Heart right ventricle (tissue), 16 donors: Measurements from ENCODE around the gene CNKSR2. TPM values are rescaled to one million over a fixed set of nuclear protein-coding genes. Genes with fewer than 3 reads are reported as not detected.

Source experiments
- ATAC-seq, 8 donors: fragments of 200-7000 bp; cut with Tn5 transposase; one replicate each; pipeline ENCODE4 v1.9.1; 2020; ENCODE audit warnings: mild to moderate bottlenecking in 8 of 8, moderate library complexity in 8 of 8, moderate number of reproducible peaks in 1 of 8
- DNase-seq, 2 donors: peaks; one replicate each; pipeline ENCODE4 v3.0.0-alpha.2; 2020
- H3K27ac ChIP-seq, 10 donors: fragments of 200-600 bp; sonication (generic) in 2 of 10; one replicate each; pipeline versions ENCODE4 v1.5.0 to v1.8.0; 2020 to 2022; ENCODE audit warnings: mild to moderate bottlenecking in 3 of 10
- H3K27me3 ChIP-seq, 7 donors: fragments of 200-600 bp; one replicate each; pipeline ENCODE4 v1.8.0; 2021 to 2022; ENCODE audit warnings: mild to moderate bottlenecking in 2 of 7
- H3K36me3 ChIP-seq, 9 donors: fragments of 200-600 bp; sonication (generic) in 1 of 9; one replicate each; pipeline versions ENCODE4 v1.5.0 to v1.8.0; 2020 to 2022; ENCODE audit warnings: mild to moderate bottlenecking in 2 of 9
- H3K4me1 ChIP-seq, 9 donors: fragments of 200-600 bp; sonication (generic) in 1 of 9; one replicate each; pipeline versions ENCODE4 v1.5.0 to v1.8.0; 2020 to 2022; ENCODE audit warnings: mild to moderate bottlenecking in 4 of 9
- H3K4me3 ChIP-seq, 10 donors: fragments of 200-600 bp; sonication (generic) in 2 of 10; one replicate each; pipeline versions ENCODE4 v1.5.0 to v1.8.0; 2020 to 2022; ENCODE audit warnings: mild to moderate bottlenecking in 7 of 10, moderate library complexity in 2 of 10
- H3K9me3 ChIP-seq, 11 donors: fragments of 200-600 bp in 10 of 11; sonication (generic) in 2 of 11; one replicate each; pipeline versions ENCODE4 v1.5.0 to v1.8.0; 2013 to 2022; ENCODE audit warnings: mild to moderate bottlenecking in 2 of 11, control low read depth in 1 of 11, moderate library complexity in 1 of 11
- CTCF ChIP-seq, 9 donors: fragments of 200-600 bp; sonication (generic) in 2 of 9; IDR thresholded peaks; one replicate each; pipeline versions ENCODE4 v1.5.0 to v1.8.0; 2021 to 2022; ENCODE audit warnings: antibody characterized with exemption in 9 of 9, mild to moderate bottlenecking in 5 of 9, moderate library complexity in 1 of 9
- WGBS, 2 donors: extraction: QIAGEN DNeasy Blood & Tissue Kit; methylation state at CpG; one replicate each; pipeline ENCODE4 v1.1.7; 2013; ENCODE audit warnings: inconsistent platforms in 1 of 2; 5-methylcytosine and 5-hydroxymethylcytosine counted together
- intact Hi-C, 10 donors: fragments of 100-400 bp; cut with DNase I; formaldehyde crosslinking; loops; one replicate each; pipeline versions ENCODE4 v1.11.1 to v1.14.2; 2022
- polyA plus RNA-seq, 2 donors: library from polyadenylated mRNA; stranded (reverse); fragments of 200-250 nt; gene quantifications; one replicate each; pipeline ENCODE4 v1.2.3, GENCODE V29; 2013
- total RNA-seq, 10 donors: library from RNA; stranded (reverse); fragmentation: NEBNext Ultra II Directional in 3 of 10; extraction: Animal tissue kit (Norgen Biotek cat#: 25700) in 3 of 10; gene quantifications; one replicate each; pipeline versions ENCODE4 v1.2.1 to v1.2.4, GENCODE V29; 2021 to 2023
- donor health status: Arrhythmogenic right ventricular cardiomyopathy.
- donor health status: ischemic (EF 13 %, LVEDD 7.1; RV severe dilation, severe dysfunction).
- donor health status: healthy with polysubstance abuse.
- donor health status: DM: no; HTN: yes; CAD: no.
- donor health status: DM: no; HTN: no; CAD: no.
- donor health status: ischemic (EF 25% LVEDD 6.9; RV normal size, moderate dysfunction).
- donor health status: ischemic (EF 25% LVEDD 5.7; RV mildly dilated, moderate dysfunction).
- donor health status: healthy.
- donor health status: DM: yes; HTN: yes; CAD: no.
- donor health status: Ischemic cardiomyopathy.
- donor health status: ischemic (EF 35%, LVEDD 5.7; RV mildly dilated, moderate dysfunction).
- donor health status: nonischemic (EF 11% LVEDD 7.7; RV severe dilation, severe dysfunction).
- donor health status: DM: yes; HTN: yes; CAD: no.
- donor health status: PGD.
- donor health status: ischemic (EF 29% LVEDD 5.4; RV normal size, mild dysfunction).
- donor health status: nonischemic (EF 23%, LVEDD 6.1; RV moderate dilation, normal function).

Gene CNKSR2
- total and polyA plus RNA-seq, 12 donors: 0.03 to 1.6 (median 0.44) TPM

- intact Hi-C loops: no loop called here
- 72 to 78% methylated on average over 2 of the region's 2 CpGs for WGBS, 2 donors
Observed at GRCh38 chrX:21427086-21427485, 52.9 kb downstream of the CNKSR2 start.

DNA sequence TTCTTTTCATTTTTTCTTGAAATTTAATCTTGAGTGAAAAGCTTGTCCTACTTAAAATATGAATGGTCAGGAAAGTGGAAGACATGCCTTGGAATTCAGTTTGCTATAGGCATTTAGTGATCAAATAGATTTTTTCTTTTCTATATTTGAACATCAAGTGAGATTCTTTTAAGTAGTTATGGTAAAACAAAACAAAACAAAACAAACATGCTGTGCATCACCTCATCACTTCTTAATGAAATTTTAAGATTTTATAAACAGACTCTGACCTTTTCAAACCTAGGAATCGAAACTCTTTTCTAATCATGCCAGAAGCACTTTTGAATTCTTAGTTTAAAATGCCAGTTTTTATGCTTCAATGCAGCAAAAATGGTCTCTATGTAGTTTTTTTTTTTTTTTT is 62.8 kb downstream of the CNKSR2 start:
- Histone ChIP-seq H3K4me1 (no peaks in the 10 kb centered on the region), H3K4me3 (no peak overlapping the region), H3K27ac (no peak overlapping the region), H3K9me3 (no peaks in the 10 kb centered on the region), H3K27me3 (peaks cover 0 to 3% (median 0%) of the 10 kb centered on the region in 7 donors), H3K36me3 (no peaks in the 10 kb centered on the region)
- no peak for TF ChIP-seq CTCF (IDR thresholded peaks at IDR 0.05)
- ATAC-seq (no peak), DNase-seq (no peak)
- intact Hi-C loops: no loop called here
- WGBS, 2 donors: 82 to 89% methylated on average over 1 of the region's 1 CpG

More at GRCh38 chrX:21427086-21427485, 52.9 kb downstream of the CNKSR2 start:
- Histone ChIP-seq H3K27me3 (peaks cover 0 to 3% (median 0%) of the 10 kb centered on the region in 7 donors), H3K9me3 (no peaks in the 10 kb centered on the region), H3K27ac (no peak overlapping the region), H3K4me3 (no peak overlapping the region), H3K4me1 (no peaks in the 10 kb centered on the region), H3K36me3 (no peaks in the 10 kb centered on the region)
- TF ChIP-seq CTCF (IDR thresholded peaks at IDR 0.05): no peak
- ATAC-seq: no peak
- DNase-seq: no peak

DNA sequence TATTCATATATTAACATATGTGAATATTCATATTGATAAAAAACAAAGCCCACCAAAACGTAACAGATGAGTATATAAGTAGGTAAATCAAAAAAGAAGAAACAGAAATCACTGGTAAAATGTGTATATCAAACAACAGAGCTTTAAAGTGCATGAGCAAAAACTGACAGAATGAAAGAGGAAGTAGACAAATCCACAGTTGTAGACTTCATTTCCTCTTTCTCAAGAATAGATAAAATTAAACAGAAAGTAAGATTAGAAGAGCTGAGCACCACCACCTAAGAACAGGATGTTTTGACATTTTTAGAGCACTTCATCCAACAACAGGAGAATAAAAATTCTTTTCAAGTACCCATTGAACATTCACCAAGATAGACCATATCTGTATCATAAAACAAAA is 64.6 kb downstream of the CNKSR2 start:
- H3K4me3 ChIP-seq: no peak overlapping the region
- no peaks in the 10 kb centered on the region for H3K9me3 ChIP-seq
- TF ChIP-seq CTCF (IDR thresholded peaks at IDR 0.05): no peak
- H3K36me3 ChIP-seq: no peaks in the 10 kb centered on the region
- peaks cover 0 to 3% (median 0%) of the 10 kb centered on the region in 7 donors for H3K27me3 ChIP-seq
- DNase-seq (no peak), ATAC-seq (no peak)
- no peak overlapping the region for H3K27ac ChIP-seq
- intact Hi-C loops: no loop called here
- WGBS, 2 donors: 48 to 58% methylated on average over 1 of the region's 1 CpG
- no peaks in the 10 kb centered on the region for H3K4me1 ChIP-seq

- Histone ChIP-seq H3K9me3 (no peaks in the 10 kb centered on the region), H3K27ac (no peak overlapping the region), H3K27me3 (peaks cover 0 to 3% (median 0%) of the 10 kb centered on the region in 7 donors), H3K4me1 (no peaks in the 10 kb centered on the region), H3K36me3 (no peaks in the 10 kb centered on the region), H3K4me3 (no peak overlapping the region)
- WGBS, 2 donors: 90 to 96% methylated on average over 1 of the region's 1 CpG
- ATAC-seq: no peak
- intact Hi-C loops: no loop called here
- no peak for TF ChIP-seq CTCF (IDR thresholded peaks at IDR 0.05)
- DNase-seq: no peak
Observed at GRCh38 chrX:21440911-21441310, 66.7 kb downstream of the CNKSR2 start.
